OCI-LY7 (cell line): ENCODE results near the gene NENF. TPM values are rescaled to one million over a fixed set of nuclear protein-coding genes. Genes with fewer than 3 reads are reported as not detected.

Source experiments
- BruUV-seq: library from RNA; stranded (reverse); fragments of 400-500 nt; replicated peaks from 2 replicates; lab custom pipeline; 2021; lab: Mats Ljungman, UMichigan
- CTCF ChIA-PET: fragments of 300-600 bp; sonication (Branson Sonifier 250); formaldehyde crosslinking; loops from one replicate; lab custom pipeline; 2022; ENCODE audit warnings: antibody characterized with exemption; ENCODE audit not compliant: unreplicated experiment; lab: Charles Lee
- POLR2A ChIA-PET: fragments of 300-600 bp; sonication (Branson Sonifier 250); formaldehyde crosslinking; loops from one replicate; lab custom pipeline; 2022; ENCODE audit warnings: antibody characterized with exemption; lab: Charles Lee
- DNase-seq: peaks from one replicate; pipeline ENCODE4 v3.0.0-alpha.2; 2015; ENCODE audit warnings: low spot score
- H2AFZ ChIP-seq: fragments of 200-600 bp; sonication (generic), shearing (Covaris generic); 2 replicates; pipeline ENCODE4 v1.6.1; 2014; ENCODE audit warnings: mild to moderate bottlenecking, antibody characterized with exemption, low read length, moderate library complexity
- H3K27ac ChIP-seq: fragments of 200-600 bp; sonication (generic); 2 replicates; pipeline ENCODE4 v1.5.1; 2014; ENCODE audit warnings: mixed run types, low read depth, mild to moderate bottlenecking, moderate library complexity, low read length, inconsistent platforms; ENCODE audit not compliant: poor library complexity, severe bottlenecking
- H3K36me3 ChIP-seq: fragments of 200-600 bp; sonication (generic); 2 replicates; pipeline ENCODE4 v1.6.1; 2014; ENCODE audit warnings: mild to moderate bottlenecking, antibody characterized with exemption, low read length, moderate library complexity, mixed read lengths; ENCODE audit not compliant: insufficient read depth
- H3K4me1 ChIP-seq: fragments of 200-600 bp; sonication (generic); 2 replicates; pipeline ENCODE4 v1.5.1; 2014; ENCODE audit warnings: mild to moderate bottlenecking, low read length; ENCODE audit not compliant: insufficient read depth, poor library complexity, severe bottlenecking
- H3K4me2 ChIP-seq: fragments of 200-600 bp; sonication (generic); 2 replicates; pipeline ENCODE4 v1.6.1; 2014; ENCODE audit warnings: mild to moderate bottlenecking, low read length
- H3K4me3 ChIP-seq: fragments of 200-600 bp; sonication (generic); 2 replicates; pipeline ENCODE4 v1.5.1; 2014; ENCODE audit warnings: mild to moderate bottlenecking, low read depth, low read length; ENCODE audit not compliant: poor library complexity, severe bottlenecking
- H3K79me2 ChIP-seq: fragments of 200-600 bp; sonication (generic); 2 replicates; pipeline ENCODE4 v1.6.1; 2016; ENCODE audit warnings: low read depth, mild to moderate bottlenecking, low read length, moderate library complexity, mixed read lengths; ENCODE audit not compliant: insufficient read depth
- H3K9me2 ChIP-seq: fragments of 200-600 bp; sonication (generic); 2 replicates; pipeline ENCODE4 v1.6.1; 2016; ENCODE audit warnings: mild to moderate bottlenecking, low read length, mixed read lengths; ENCODE audit not compliant: insufficient read depth
- H3K9me3 ChIP-seq: fragments of 200-600 bp; sonication (generic); 2 replicates; pipeline ENCODE4 v1.6.1; 2014; ENCODE audit warnings: mild to moderate bottlenecking, mixed run types, low read length, mixed read lengths
- H4K20me1 ChIP-seq: fragments of 200-600 bp; sonication (generic); 2 replicates; pipeline ENCODE4 v1.6.1; 2014; ENCODE audit warnings: mild to moderate bottlenecking, antibody characterized with exemption, low read length, moderate library complexity, mixed read lengths; ENCODE audit not compliant: insufficient read depth
- EZH2phosphoT487 ChIP-seq: fragments of 200-600 bp; sonication (generic); IDR thresholded peaks from 2 replicates; pipeline ENCODE4 v1.6.1; 2018; ENCODE audit warnings: low read depth, borderline replicate concordance, mild to moderate bottlenecking, mixed run types, antibody characterized with exemption, low read length, moderate library complexity, mixed read lengths
- intact Hi-C: fragments of 100-400 bp; cut with micrococcal nuclease; formaldehyde crosslinking; loops from one replicate; pipeline ENCODE4 v1.10.0; 2022; ENCODE audit not compliant: unreplicated experiment
- total RNA-seq, 2 experiments: library from RNA; depleted of rRNA in 1 of 2; stranded (reverse); fragments of >200 nt in 1 of 2; shearing (Covaris generic) in 1 of 2; gene quantifications; 2 replicates each; pipeline ENCODE4 v1.2.3, GENCODE V29; 2014 to 2022
- TF ChIP-seq, protein P1 (sequence below): fragments of 200-600 bp; sonication (generic); conservative IDR thresholded peaks from 2 replicates; pipeline ENCODE4 v1.5.1; 2014; ENCODE audit warnings: mild to moderate bottlenecking, antibody characterized with exemption, low read length, moderate library complexity, mixed read lengths

NENF gene
- total RNA-seq, 2 experiments from 2014 or later, result 12.7 to 15.5 TPM

DNA sequence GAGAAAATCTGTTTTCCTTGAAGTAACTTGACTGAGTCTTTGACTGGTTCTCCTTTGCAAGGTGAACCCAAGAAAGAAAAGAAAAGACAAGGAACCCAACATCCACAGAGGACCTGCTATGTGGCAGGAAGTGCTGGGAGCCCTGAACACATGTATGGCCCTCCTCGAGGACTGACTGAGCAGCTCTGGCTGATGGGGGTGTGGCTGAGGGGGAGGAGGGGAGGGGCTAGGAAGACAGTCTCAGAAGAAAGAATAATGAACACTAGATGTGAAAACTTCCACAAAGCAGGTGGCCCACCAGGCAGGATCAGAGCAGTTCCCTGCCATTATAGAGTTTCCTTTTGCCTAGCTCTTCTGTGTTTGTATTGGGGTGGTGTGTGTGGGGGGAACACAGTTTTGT, 26.1 kb downstream of the NENF start:
- ChIA-PET POLR2A (no interaction called here), CTCF (interaction anchor here (0.6 to 0.7 kb wide), 2 partner anchors 18 to 156 kb away, joined by 6 to 10 read pairs; no protein-coding TSS in a partner anchor)
- no peaks in the 10 kb centered on the region for H3K79me2 ChIP-seq
- H3K4me3 ChIP-seq, result no peak overlapping the region
- H3K27ac ChIP-seq, result no peak overlapping the region
- H3K4me1 ChIP-seq, result peaks cover 4% of the 10 kb centered on the region
- no peak overlapping the region for H3K4me2 ChIP-seq
- H2AFZ ChIP-seq, result 0 out of 2 replicates have a peak overlapping the region, but pooled peaks have one; percentile 20
- no peak for TF ChIP-seq EZH2phosphoT487
- TF ChIP-seq, protein P1, sequence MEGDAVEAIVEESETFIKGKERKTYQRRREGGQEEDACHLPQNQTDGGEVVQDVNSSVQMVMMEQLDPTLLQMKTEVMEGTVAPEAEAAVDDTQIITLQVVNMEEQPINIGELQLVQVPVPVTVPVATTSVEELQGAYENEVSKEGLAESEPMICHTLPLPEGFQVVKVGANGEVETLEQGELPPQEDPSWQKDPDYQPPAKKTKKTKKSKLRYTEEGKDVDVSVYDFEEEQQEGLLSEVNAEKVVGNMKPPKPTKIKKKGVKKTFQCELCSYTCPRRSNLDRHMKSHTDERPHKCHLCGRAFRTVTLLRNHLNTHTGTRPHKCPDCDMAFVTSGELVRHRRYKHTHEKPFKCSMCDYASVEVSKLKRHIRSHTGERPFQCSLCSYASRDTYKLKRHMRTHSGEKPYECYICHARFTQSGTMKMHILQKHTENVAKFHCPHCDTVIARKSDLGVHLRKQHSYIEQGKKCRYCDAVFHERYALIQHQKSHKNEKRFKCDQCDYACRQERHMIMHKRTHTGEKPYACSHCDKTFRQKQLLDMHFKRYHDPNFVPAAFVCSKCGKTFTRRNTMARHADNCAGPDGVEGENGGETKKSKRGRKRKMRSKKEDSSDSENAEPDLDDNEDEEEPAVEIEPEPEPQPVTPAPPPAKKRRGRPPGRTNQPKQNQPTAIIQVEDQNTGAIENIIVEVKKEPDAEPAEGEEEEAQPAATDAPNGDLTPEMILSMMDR, result no peak
- no peaks in the 10 kb centered on the region for H4K20me1 ChIP-seq
- BruUV-seq, result no TSS peak
- H3K36me3 ChIP-seq, result no peaks in the 10 kb centered on the region
- peak; percentile 43 for DNase-seq
- intact Hi-C loops, result loop anchor here (5.0 to 10.0 kb wide), 4 partner anchors 174 to 447 kb away; partner anchors contain the start of gene PPP2R5A
- H3K9me2 ChIP-seq, result no peaks in the 10 kb centered on the region
- no peaks in the 10 kb centered on the region for H3K9me3 ChIP-seq

DNA sequence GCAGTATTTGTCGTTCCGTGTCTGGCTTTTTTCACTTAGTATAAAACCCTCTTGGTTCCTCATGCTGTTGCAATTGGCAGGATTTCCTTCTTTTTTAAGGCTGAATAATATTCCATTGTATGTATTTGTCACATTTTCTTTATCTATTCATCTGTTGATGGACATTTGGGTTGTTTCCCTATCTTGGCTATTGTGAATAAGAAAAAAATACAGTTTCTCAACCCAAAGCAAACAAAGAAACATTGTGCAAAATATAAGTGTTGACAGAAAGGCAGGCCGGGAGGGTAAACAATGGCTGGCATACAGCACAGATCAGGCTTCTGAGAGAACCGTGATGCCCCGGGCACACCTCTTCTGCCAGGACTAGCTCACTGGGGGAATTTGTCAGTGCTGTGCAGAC, 26.9 kb downstream of the NENF start:
- POLR2A ChIA-PET, result no interaction called here
- H3K27ac ChIP-seq, result no peak overlapping the region
- no peaks in the 10 kb centered on the region for H3K36me3 ChIP-seq
- H3K4me3 ChIP-seq, result no peak overlapping the region
- BruUV-seq, result no TSS peak
- no peak overlapping the region for H3K4me2 ChIP-seq
- H2AFZ ChIP-seq, result no peak overlapping the region
- no peaks in the 10 kb centered on the region for H3K9me3 ChIP-seq
- CTCF ChIA-PET, result no interaction called here
- peaks cover 4% of the 10 kb centered on the region for H3K4me1 ChIP-seq
- intact Hi-C loops, result loop anchor here (5.0 to 10.0 kb wide), 4 partner anchors 175 to 447 kb away; partner anchors contain the start of gene PPP2R5A
- H3K9me2 ChIP-seq, result no peaks in the 10 kb centered on the region
- H4K20me1 ChIP-seq, result no peaks in the 10 kb centered on the region
- H3K79me2 ChIP-seq, result no peaks in the 10 kb centered on the region
- TF ChIP-seq, protein P1, result no peak
- no peak for TF ChIP-seq EZH2phosphoT487
- DNase-seq, result no peak

DNA sequence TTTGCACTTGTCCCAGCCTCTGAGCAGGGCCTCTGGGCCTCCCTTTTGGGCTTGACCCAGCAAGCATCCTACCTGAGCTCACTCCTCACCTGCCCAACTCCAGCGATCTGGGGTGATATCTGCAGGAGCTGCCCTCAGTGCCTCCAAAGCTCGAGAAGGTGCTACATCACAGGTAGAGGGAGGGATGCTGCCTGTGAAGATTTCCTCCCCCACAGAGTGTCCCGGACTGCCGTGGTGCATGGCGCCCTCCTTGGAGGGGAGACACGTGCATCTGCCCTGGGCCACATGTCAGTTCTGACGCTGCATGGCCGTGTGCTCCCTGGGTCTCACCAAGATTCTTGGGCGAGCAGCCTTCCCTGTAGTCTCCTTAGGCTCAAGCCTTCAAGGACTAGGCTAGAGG, 27.7 kb downstream of the NENF start:
- Histone ChIP-seq H4K20me1 (no peaks in the 10 kb centered on the region), H3K4me1 (peaks cover 4% of the 10 kb centered on the region), H2AFZ (no peak overlapping the region), H3K9me2 (no peaks in the 10 kb centered on the region), H3K4me2 (no peak overlapping the region), H3K36me3 (no peaks in the 10 kb centered on the region), H3K4me3 (no peak overlapping the region), H3K9me3 (no peaks in the 10 kb centered on the region), H3K27ac (no peak overlapping the region), H3K79me2 (no peaks in the 10 kb centered on the region)
- TF ChIP-seq, protein P1, result no peak
- TF ChIP-seq EZH2phosphoT487, result no peak
- intact Hi-C loops, result no loop called here
- POLR2A ChIA-PET, result no interaction called here
- CTCF ChIA-PET, result no interaction called here
- DNase-seq, result no peak
- BruUV-seq, result no TSS peak
